ENCODE results near the gene CABP4.
A peak's percentile ranks its signal among the peaks of the same experiment; 100 is the strongest.

The CABP4 gene

DNA sequence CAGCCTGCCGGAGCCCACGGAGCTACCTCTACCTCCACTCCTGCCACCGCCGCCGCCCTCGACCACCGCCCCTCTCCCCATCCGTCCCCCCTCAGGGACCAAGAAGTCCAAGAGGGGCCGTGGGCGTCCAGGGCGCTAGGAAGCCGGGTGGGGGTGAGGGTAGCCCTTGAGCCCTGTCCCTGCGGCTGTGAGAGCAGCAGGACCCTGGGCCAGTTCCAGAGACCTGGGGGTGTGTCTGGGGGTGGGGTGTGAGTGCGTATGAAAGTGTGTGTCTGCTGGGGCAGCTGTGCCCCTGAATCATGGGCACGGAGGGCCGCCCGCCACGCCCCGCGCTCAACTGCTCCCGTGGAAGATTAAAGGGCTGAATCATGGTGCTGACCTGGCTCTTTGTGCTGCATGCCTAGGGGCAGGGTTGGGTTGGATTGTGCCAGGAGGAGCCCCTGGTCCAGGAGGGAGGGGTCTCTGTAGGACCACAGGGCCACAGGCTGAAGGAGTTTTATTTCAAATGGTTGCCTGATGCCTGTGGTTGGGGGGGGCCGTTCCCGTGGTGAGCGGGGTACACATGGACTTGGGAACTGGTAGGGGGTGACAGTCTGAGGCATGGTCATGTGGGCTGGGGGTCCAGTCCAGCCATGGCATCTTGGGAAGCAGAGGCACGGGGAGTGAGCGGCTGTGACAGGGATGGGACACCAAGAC is 20.0 kb upstream of the CABP4 start:
- DNase-seq (ENCODE audit: insufficient read length, low spot score) (no peak), FAIRE-seq (peak; percentile 57)

DNA sequence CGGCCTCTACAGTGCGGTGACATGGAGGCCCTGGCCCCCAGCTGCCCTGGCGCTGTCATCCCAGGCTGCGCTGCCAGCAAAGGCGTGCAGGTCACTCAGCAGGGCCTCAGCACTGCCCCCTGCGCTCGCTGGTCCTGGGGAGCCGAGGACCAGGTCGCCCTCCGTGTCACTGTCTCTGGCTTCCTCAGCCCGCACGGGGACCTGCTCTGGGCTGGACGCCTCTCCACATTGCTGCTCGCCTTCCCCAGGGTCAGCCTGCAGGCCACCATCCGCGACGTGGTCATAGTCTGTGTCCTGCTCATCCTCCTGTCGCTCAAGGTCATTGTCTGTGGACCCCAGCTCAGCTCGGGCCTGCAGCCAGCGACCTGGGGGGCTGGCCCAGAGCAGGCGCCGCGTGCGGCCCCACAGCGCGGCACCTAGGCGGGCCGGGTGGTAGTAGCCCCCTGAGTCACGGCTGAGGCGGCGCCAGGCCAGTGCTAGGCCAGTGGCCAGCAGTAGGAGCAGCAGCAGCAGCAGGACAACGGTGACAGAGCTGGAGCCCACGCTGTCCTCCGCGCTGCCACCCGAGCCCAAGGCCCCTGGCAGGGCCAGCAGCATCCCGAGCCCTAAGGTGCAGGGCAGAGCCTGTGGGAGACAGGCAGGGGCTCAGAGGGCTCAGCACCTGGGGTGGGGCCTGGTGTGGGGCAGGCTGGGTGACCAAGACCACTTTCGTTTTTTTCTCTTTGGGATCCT is 19.3 kb upstream of the CABP4 start:
- DNase-seq (ENCODE audit: insufficient read length, low spot score): no peak
- FAIRE-seq: peak; percentile 54

More for the DNA sequence above, 20.0 kb upstream of the CABP4 start:
- no peak for TF ChIP-seq SPI1 (IDR thresholded peaks at IDR 0.05; ENCODE audit: low read depth, low read length)
- TF ChIP-seq POLR2AphosphoS5 (IDR thresholded peaks at IDR 0.05; ENCODE audit: low read depth, low read length): no peak; the same call in 1 of the 2 replicates
- TF ChIP-seq TAF1 (IDR thresholded peaks at IDR 0.05; ENCODE audit: low read depth, low read length): no peak

DNA sequence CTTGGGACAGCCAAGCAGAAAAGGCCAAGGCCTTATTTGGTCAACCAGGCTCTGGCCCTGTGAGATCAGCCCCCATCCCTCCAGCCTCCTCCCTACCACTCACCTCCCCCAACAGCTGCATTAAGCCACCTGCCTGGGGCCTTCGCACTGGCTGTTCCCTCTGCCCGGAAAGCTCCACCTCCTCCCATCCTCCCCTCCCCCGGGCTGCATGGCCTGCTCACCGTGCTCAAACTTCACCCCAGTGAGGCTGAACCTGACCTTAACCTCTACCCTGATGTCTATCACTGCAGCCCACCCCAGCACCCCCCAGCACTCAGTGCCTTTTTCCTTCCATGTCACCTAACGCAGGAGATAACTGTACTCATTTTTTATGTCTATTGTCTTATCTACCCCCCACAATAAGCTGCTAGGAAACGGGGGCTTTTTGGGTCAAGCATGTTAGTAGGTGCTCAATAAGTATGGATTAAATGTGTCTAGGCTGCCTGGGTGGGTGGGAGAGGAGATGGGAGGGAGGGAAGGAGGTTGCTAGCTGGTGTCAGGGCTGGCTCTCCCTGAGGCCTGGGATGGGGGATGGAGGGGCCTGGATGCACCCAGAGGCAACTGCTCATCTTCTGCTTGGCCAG is 18.6 kb upstream of the CABP4 start:
- DNase-seq (ENCODE audit: insufficient read length, low spot score) (peak; percentile 89), FAIRE-seq (peak; percentile 98)
- no peak for TF ChIP-seq PAX5 (IDR thresholded peaks at IDR 0.05; ENCODE audit: insufficient read depth, low read length, severe bottlenecking)
- 0 out of 2 replicates have a peak, but pooled peaks have one; percentile 13 for TF ChIP-seq TAF1 (IDR thresholded peaks at IDR 0.05; ENCODE audit: low read depth, low read length)
- TF ChIP-seq POU2F2 (IDR thresholded peaks at IDR 0.05; ENCODE audit: low read depth, low read length): peak; percentile 94
- TF ChIP-seq POLR2AphosphoS5 (IDR thresholded peaks at IDR 0.05; ENCODE audit: low read depth, low read length): no peak; the same call in 1 of the 2 replicates
- peak; percentile 73 for TF ChIP-seq POLR2A (IDR thresholded peaks at IDR 0.05; ENCODE audit: low read depth, low read length)
- TF ChIP-seq SPI1 (IDR thresholded peaks at IDR 0.05; ENCODE audit: low read depth, low read length): no peak

More for the DNA sequence above, 19.3 kb upstream of the CABP4 start:
- peak; percentile 69; the same call in 1 of the 2 replicates for TF ChIP-seq POLR2AphosphoS5 (IDR thresholded peaks at IDR 0.05; ENCODE audit: low read depth, low read length)
- TF ChIP-seq POLR2A (IDR thresholded peaks at IDR 0.05; ENCODE audit: low read depth, low read length): peak; percentile 13
- TF ChIP-seq TAF1 (IDR thresholded peaks at IDR 0.05; ENCODE audit: low read depth, low read length): peak; percentile 10; the same call in 1 of the 2 replicates
- TF ChIP-seq POU2F2 (IDR thresholded peaks at IDR 0.05; ENCODE audit: low read depth, low read length): no peak

DNA sequence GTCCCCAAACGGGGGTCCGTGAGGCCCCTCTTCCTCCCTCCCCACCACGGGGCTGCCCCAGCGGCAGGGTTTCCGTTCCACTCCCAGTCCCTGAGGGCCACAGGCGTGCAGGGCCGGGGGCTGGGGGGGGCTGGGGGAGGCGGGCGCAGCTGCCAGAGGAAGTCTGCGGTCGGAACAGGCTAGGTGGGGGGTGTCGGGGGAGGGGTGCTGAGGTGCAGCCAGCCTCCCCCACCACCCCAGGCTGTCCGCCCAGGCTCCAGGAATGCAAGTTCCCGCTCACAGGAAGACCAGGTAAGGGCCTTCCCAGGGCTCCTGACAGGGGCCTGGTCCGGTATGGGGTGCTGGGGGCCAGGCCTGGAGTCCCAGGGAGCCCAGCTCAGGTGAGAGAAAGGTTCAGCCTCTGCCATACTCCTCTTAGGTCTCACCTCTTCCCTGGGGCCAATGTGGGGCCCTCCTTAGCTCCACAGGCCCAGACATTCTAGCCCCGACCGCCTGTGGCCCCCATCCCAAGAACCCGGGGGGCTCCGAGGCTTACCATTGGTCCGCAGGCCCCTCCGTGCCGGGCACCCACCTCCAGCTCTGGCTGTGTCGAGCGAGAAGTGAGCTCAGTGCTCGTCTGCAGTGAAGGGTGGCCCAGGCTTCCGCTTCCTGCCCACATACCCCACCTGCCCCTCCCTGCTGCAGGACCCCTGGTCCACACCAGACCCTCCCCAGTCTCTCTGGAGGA is 17.9 kb upstream of the CABP4 start, which contains the start of gene PTPRCAP:
Gene PTPRCAP (minus strand): TSS at position 601 of the 727 bp plus-strand sequence. CDS start 63 bp downstream, at position 538.
- no peak for FAIRE-seq
- peak; percentile 94 for TF ChIP-seq POLR2A (IDR thresholded peaks at IDR 0.05; ENCODE audit: low read depth, low read length)
- TF ChIP-seq TAF1 (IDR thresholded peaks at IDR 0.05; ENCODE audit: low read depth, low read length): peak; percentile 95
- no peak for TF ChIP-seq PAX5 (IDR thresholded peaks at IDR 0.05; ENCODE audit: insufficient read depth, low read length, severe bottlenecking)
- TF ChIP-seq POU2F2 (IDR thresholded peaks at IDR 0.05; ENCODE audit: low read depth, low read length): peak; percentile 58; the same call in 1 of the 2 replicates
- TF ChIP-seq SPI1 (IDR thresholded peaks at IDR 0.05; ENCODE audit: low read depth, low read length): peak; percentile 45
- peak; percentile 96 for TF ChIP-seq POLR2AphosphoS5 (IDR thresholded peaks at IDR 0.05; ENCODE audit: low read depth, low read length)
- peak; percentile 84 for DNase-seq (ENCODE audit: insufficient read length, low spot score)

DNA sequence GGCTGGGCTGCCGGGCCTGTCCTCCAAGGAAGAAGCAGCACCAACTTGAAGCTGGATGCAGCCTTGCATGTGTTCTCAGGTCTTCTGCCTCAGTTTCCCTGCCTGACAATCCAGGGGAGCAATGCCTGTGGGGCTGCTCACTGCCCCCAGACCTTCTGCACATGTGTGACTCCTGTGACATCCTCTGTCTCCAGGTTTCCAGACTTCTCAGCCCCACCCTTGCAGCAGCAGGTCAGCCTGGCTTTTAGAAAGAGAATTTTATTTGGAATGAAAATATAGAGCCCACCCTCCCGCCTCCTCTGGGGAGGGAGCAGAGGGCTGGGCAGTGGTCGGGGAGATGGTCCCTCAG is 17.4 kb upstream of the CABP4 start:
- TF ChIP-seq POU2F2 (IDR thresholded peaks at IDR 0.05; ENCODE audit: low read depth, low read length) (no peak), POLR2AphosphoS5 (IDR thresholded peaks at IDR 0.05; ENCODE audit: low read depth, low read length) (no peak), POLR2A (IDR thresholded peaks at IDR 0.05; ENCODE audit: low read depth, low read length) (no peak), PAX5 (IDR thresholded peaks at IDR 0.05; ENCODE audit: insufficient read depth, low read length, severe bottlenecking) (no peak), TAF1 (IDR thresholded peaks at IDR 0.05; ENCODE audit: low read depth, low read length) (no peak), SPI1 (IDR thresholded peaks at IDR 0.05; ENCODE audit: low read depth, low read length) (no peak)
- no peak for FAIRE-seq
- no peak for DNase-seq (ENCODE audit: insufficient read length, low spot score)

DNA sequence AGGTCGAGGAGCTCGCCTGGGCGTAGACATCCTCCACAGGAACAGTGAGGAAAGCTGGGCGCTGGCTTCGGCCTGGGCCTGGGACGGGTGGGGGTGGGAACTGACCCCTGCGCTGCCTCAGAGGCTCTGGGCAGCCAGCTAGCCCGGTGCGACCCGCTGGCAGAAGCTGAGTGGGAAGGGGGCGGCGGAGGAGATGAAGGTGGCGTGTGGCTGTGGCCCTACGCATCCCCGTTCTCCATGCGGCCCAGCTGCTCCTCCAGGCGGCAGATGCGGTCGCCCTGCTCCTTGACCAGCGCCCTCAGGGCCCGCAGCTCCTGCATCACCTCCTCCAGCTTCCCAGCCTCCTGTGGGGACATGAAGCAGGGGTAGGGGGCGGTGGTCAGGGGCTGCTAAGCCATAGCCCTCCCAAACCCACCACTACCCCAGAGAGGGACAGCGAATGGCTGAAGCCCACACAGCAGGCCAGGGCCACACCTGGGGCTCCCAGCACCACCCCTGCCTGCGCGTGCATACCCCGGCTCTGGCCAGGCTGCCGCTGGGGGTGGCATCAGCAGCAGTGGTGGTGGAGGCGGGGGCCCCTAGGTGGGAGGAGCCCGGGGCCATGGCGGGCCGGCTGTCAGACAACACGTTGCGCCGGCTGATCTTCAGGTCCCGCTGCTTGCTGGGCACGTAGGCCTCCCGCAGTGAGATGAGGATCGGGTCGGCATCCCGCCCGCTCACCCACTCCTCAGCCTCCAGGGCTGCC is 16.8 kb upstream of the CABP4 start:
- FAIRE-seq: no peak
- peak; percentile 66 for DNase-seq (ENCODE audit: insufficient read length, low spot score)

DNA sequence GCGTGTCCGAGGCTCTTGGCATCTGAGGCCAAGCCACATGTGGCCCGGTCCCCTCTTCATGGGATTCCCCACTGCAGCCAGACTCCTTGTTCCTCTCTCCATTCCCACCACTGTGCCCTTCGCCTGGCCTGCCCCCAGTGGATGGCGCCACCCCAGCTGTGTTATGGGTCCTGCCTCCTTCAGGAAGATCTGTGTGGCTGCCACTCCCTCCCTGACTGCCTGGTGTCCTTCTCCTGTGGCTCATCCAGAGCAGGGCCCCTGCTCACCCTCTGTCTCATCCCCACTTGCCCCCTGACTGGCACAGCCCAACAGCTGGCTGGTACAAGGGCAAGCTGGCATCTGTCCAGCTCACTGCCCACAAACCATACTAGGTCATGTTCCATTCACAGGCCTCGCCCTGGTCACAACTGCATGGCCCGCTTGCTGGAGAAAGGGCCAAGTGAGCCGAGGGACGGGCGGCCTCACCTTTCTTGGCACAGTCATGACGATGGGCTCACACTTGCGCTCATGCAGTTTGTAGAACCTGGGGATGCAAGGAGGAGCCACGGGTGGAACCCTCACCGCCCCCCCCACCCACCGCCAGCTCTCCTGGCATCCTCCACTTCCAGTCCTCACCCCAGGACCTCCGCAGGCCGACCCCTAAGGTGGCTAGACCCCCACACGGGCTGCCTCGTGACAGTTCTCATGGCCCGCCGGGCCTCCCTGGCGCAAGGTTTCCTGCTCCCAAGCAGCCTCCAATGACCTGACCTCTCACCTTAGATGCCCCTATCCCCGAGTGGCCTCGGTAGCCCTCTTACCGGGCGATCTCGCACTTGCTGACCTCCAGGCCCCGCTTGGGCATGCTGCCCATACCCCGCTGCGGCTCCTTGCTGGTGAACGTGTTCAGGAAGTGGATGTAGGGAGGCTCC is 15.6 kb upstream of the CABP4 start:
- no peak for TF ChIP-seq TAF1 (IDR thresholded peaks at IDR 0.05; ENCODE audit: low read depth, low read length)
- TF ChIP-seq POU2F2 (IDR thresholded peaks at IDR 0.05; ENCODE audit: low read depth, low read length): no peak
- no peak for TF ChIP-seq SPI1 (IDR thresholded peaks at IDR 0.05; ENCODE audit: low read depth, low read length)
- TF ChIP-seq PAX5 (IDR thresholded peaks at IDR 0.05; ENCODE audit: insufficient read depth, low read length, severe bottlenecking): no peak
- TF ChIP-seq POLR2A (IDR thresholded peaks at IDR 0.05; ENCODE audit: low read depth, low read length): no peak
- no peak for TF ChIP-seq POLR2AphosphoS5 (IDR thresholded peaks at IDR 0.05; ENCODE audit: low read depth, low read length)
- FAIRE-seq (peak; percentile 93), DNase-seq (ENCODE audit: insufficient read length, low spot score) (no peak)

More for the DNA sequence above, 16.8 kb upstream of the CABP4 start:
- TF ChIP-seq POLR2AphosphoS5 (IDR thresholded peaks at IDR 0.05; ENCODE audit: low read depth, low read length) (peak; percentile 21; the same call in 1 of the 2 replicates), POU2F2 (IDR thresholded peaks at IDR 0.05; ENCODE audit: low read depth, low read length) (0 out of 2 replicates have a peak, but pooled peaks have one; percentile 21), TAF1 (IDR thresholded peaks at IDR 0.05; ENCODE audit: low read depth, low read length) (no peak)
